Astrocyte of the spinal cord (primary cell): ENCODE data around the gene TGFBR3L.
A peak's percentile ranks its signal among the peaks of the same experiment; 100 is the strongest.

Experiments
- DNase-seq: peaks from one replicate; pipeline ENCODE4 v3.0.0; 2011; ENCODE audit warnings: low read depth, low spot score
- H3K4me3 ChIP-seq: 2 replicates; pipeline ENCODE4 v1.5.1; 2011; ENCODE audit warnings: low read depth, mild to moderate bottlenecking, low read length, moderate library complexity
- in situ Hi-C: cut with HindIII; loops from 2 replicates; pipeline ENCODE4 v1.10.0; 2017; ENCODE audit warnings: low sequenced_read_pairs
- TF ChIP-seq, protein P1 (sequence below): IDR thresholded peaks from 2 replicates; pipeline ENCODE4 v1.5.1; 2012; ENCODE audit warnings: low read depth, mild to moderate bottlenecking, low read length, inconsistent platforms

Gene TGFBR3L

DNA sequence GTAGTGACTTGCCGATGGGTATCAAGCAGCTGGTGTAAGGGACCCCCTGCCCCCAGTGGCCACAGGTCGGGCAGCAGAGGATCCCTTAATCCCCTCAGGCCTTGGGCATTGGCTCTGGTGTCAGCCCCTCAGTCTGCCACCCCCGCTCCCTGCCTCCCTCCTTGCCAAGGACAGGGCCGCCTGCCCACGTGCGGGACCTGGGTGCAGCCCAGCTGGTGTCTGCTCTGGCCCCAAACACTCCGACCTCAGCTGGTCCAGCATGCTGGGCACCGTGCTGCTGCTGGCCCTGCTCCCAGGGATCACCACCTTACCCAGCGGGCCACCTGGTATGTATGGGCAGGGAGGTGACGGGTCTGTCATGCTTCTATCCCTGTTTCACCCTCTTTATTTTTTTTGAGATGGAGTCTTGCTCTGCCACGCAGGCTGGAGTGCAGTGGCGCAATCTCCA, at the start of gene TGFBR3L:
Gene TGFBR3L, plus strand, starts transcription at position 233 of the 448 bp plus-strand sequence.
- no peak within 1 kb of the TSS for H3K4me3 ChIP-seq
- no peak for DNase-seq
- TF ChIP-seq, protein P1, sequence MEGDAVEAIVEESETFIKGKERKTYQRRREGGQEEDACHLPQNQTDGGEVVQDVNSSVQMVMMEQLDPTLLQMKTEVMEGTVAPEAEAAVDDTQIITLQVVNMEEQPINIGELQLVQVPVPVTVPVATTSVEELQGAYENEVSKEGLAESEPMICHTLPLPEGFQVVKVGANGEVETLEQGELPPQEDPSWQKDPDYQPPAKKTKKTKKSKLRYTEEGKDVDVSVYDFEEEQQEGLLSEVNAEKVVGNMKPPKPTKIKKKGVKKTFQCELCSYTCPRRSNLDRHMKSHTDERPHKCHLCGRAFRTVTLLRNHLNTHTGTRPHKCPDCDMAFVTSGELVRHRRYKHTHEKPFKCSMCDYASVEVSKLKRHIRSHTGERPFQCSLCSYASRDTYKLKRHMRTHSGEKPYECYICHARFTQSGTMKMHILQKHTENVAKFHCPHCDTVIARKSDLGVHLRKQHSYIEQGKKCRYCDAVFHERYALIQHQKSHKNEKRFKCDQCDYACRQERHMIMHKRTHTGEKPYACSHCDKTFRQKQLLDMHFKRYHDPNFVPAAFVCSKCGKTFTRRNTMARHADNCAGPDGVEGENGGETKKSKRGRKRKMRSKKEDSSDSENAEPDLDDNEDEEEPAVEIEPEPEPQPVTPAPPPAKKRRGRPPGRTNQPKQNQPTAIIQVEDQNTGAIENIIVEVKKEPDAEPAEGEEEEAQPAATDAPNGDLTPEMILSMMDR: no peak
- in situ Hi-C loops: no loop called here

DNA sequence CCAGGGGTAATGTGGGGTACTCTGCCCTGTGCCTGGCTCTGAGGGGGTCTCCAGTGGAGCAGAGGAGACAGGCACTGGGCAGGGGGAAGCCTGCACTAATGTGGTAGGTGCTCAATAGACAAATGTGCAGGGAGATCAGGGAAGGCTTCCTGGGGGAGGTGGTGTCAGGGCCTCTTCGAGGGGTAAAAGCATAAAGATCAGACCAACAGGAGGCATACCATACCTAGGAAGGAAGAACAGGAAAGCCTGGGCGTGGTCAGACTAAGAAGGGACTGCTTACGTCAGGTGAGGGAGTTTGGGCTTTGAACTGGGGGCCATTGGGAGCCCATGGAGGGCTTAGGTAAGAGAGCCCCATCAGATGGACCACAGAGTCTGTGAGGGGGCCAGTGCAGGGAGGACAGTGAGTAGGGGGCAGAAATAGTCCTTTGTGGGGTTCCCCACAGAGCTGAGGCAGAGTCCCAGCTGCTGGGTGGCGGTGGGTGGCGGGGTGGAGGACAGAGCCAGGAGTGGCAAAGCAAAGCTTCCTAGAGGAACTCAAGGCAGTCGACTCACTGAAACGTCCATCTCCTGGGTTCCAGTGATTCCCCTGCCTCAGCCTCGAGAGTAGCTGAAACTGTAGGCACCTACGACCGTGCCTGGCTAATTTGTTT, 49.2 kb upstream of the TGFBR3L start:
- in situ Hi-C loops: no loop called here
- TF ChIP-seq, protein P1: no peak
- H3K4me3 ChIP-seq: no peak overlapping the region
- DNase-seq: no peak

- no peak overlapping the region for H3K4me3 ChIP-seq
- DNase-seq: no peak
- in situ Hi-C loops: no loop called here
- TF ChIP-seq, protein P1: no peak
Observed at GRCh38 chr19:7866399-7867091, 48.1 kb upstream of the TGFBR3L start.

DNA sequence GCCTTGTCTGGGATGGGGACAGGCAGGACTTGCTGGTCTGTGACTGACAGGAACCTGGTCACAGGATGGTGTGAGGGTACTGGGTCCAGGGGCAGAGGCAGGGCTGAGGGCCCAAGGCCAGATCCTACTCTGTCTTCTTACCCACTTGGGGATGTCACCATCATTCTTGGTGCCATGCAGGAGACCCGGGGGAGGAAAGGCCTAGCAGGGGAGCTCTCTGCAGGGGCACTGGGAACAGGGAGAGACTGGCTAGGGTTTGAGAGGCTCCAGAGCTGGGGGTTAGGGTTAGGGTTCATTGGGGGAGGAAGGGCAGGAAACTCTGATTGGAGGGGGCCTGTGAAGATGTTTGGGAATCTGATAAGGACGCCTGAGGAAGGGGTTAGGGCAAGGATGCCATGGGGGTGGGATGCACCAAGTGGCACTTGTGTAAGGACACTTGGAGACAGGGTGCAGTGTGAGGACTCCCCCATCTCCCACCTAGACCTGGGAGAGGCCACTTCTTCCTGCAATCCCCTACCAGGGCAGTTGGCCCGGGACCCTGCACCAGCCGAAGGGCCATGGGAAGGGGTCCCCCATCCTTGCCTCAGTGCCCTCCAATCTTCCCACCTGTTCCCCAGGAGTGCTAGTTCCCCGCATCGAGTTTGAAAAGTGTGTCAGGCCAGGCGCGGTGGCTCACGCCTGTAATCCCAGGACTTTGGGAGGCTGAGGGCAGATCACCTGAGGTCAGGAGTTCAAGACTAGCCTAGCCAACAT, 47.4 kb upstream of the TGFBR3L start:
- DNase-seq: no peak
- TF ChIP-seq, protein P1: no peak
- in situ Hi-C loops: no loop called here
- H3K4me3 ChIP-seq: no peak overlapping the region

- no peak for DNase-seq
- TF ChIP-seq, protein P1: no peak
- in situ Hi-C loops: no loop called here
- H3K4me3 ChIP-seq: no peak overlapping the region
Observed at GRCh38 chr19:7868326-7868670, 46.3 kb upstream of the TGFBR3L start.

DNA sequence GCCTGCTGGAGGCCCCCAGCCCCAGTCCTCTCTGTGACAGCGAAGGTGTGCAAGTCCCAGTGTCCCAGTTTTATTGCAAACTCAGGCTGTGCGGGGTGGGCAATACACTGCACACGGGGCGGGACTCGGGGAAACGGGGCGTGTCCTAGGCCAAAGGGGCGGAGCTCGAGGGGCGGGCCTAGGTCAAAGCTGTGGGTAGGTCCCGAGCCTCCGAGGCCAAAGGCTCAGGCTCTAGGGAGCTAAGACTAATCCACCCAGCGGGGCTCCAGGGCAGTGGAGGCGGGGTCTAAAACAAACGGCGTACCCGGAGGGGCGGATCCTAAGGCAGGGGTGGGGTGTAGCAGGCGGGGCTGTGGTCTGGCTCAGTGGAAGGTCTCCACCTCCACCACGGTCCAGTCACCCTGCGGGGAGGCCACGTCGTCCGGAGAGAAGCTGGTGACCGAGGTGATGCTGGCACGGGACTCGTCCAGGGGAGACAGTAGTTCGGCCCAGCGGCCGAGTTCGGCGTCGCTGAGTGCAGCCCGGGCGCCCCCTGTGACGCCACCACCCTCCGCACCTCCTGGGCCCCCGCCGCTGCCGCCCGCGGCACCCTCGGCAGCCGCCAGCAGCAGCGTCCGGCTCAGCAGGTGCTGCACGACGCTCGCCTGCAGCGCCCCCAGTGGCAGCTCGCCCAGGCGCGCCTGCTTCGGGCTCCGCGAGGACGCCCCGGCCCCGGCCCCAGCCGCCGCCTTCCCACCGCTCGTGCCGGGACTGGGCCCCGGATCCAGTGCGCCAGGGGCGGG, 45.8 kb upstream of the TGFBR3L start:
- in situ Hi-C loops: no loop called here
- peak; percentile 39 for DNase-seq
- H3K4me3 ChIP-seq: peak overlapping the region; percentile 27
- TF ChIP-seq, protein P1: peak; percentile 52
